ENCODE measurements around the gene HPX.

HPX gene

DNA sequence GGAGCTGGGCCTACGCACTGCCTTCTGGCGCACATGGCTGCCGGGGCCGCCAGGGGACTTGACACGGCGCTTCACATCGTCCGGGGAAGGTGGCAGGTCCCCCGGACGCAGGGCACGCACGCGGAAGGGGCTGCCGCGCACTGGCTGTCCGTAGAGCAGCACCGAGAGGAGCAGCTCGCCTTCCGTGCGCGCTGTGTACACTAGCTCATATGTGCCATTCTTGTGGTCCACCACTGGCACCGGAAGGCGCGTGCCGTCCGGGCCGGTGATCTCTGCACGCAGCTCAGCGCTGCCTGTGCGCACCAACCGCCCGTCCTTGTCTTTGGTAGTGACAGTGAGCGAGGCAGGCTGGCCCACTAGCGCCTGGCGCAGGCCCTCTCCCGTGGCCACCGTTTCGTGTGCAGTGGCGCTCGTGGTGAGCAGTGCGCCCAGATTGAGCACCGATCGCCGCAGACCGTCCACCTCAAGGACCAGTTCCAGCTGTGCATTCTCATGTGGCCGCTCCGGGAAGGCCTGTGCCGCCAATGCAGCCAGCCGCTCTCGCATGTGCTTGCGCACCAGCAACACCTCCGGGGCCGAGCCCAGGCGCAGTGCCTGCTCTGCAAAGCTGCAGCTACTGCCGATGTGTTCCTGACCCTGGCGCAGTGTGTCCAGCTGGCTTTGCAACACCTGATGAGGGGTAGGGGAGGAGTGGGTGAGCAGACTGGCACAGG, 15.7 kb upstream of the HPX start:
- TF ChIP-seq JUND (IDR thresholded peaks at IDR 0.05; ENCODE audit: low read depth): no peak
- DNase-seq (ENCODE audit: low read depth in 1 of 2, low spot score in 1 of 2): no peak
- in situ Hi-C loops (cut with HindIII; ENCODE audit: low pct_unique_long_range_greater_than_20kb, low sequenced_read_pairs): no loop called here

GRCh38 chr11:6455070-6455469, 14.3 kb upstream of the HPX start:
- TF ChIP-seq JUND (IDR thresholded peaks at IDR 0.05; ENCODE audit: low read depth): no peak
- DNase-seq (ENCODE audit: low read depth in 1 of 2, low spot score in 1 of 2): no peak
- in situ Hi-C loops (cut with HindIII; ENCODE audit: low pct_unique_long_range_greater_than_20kb, low sequenced_read_pairs): no loop called here

- no peak for TF ChIP-seq JUND (IDR thresholded peaks at IDR 0.05; ENCODE audit: low read depth)
- no peak for DNase-seq (ENCODE audit: low read depth in 1 of 2, low spot score in 1 of 2)
- in situ Hi-C loops (cut with HindIII; ENCODE audit: low pct_unique_long_range_greater_than_20kb, low sequenced_read_pairs): no loop called here
These were observed 12.4 kb upstream of the HPX start for GRCh38 chr11:6453152-6453551.

DNA sequence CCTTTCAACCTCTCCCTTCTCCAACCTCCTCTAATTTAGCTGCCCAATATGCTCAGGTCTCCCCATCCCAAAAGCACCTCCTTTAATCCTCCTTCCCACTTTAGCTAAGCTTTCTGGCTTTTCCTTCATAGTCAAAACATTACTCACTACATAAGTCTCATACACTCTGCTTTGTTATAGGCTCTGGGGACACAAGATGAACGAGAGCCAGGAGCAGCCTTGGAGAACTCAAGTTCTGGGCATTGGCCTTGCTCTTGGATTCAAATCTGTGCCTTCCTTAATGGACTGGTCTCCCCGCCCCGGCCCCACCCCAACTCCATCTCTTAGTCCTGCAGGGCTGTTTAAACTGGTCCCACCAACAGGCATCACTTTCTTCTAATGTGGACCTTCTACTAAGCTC, 11.4 kb upstream of the HPX start:
- DNase-seq (ENCODE audit: low read depth in 1 of 2, low spot score in 1 of 2): no peak
- in situ Hi-C loops (cut with HindIII; ENCODE audit: low pct_unique_long_range_greater_than_20kb, low sequenced_read_pairs): no loop called here
- no peak for TF ChIP-seq JUND (IDR thresholded peaks at IDR 0.05; ENCODE audit: low read depth)

DNA sequence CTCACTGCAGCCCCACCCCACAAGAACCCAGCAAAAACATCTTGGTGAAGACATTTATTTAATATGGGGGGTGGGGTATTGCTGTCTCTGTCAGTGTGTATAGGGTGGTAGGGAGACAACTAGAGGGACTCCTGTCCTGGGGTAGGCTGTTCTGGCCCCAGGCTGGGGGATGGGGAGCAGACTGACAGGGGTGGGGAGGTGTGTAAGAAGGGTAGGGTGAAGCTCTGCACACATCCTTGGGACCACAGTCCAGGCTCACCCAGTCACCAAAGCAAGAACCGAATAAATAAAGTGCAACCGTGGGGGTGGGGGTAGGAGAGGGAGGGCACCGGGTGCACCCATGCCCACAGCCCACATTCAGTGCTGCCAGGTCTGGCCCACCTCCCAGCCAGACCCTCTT, 7.8 kb upstream of the HPX start:
- no peak for DNase-seq (ENCODE audit: low read depth in 1 of 2, low spot score in 1 of 2)
- TF ChIP-seq JUND (IDR thresholded peaks at IDR 0.05; ENCODE audit: low read depth): no peak
- in situ Hi-C loops (cut with HindIII; ENCODE audit: low pct_unique_long_range_greater_than_20kb, low sequenced_read_pairs): no loop called here

- DNase-seq (ENCODE audit: low read depth in 1 of 2, low spot score in 1 of 2): peak; percentile 9 to 45
- in situ Hi-C loops (cut with HindIII; ENCODE audit: low pct_unique_long_range_greater_than_20kb, low sequenced_read_pairs): no loop called here
- no peak for TF ChIP-seq JUND (IDR thresholded peaks at IDR 0.05; ENCODE audit: low read depth)
These were observed 2.6 kb upstream of the HPX start for GRCh38 chr11:6443269-6444003.

- TF ChIP-seq JUND (IDR thresholded peaks at IDR 0.05; ENCODE audit: low read depth): no peak
- in situ Hi-C loops (cut with HindIII; ENCODE audit: low pct_unique_long_range_greater_than_20kb, low sequenced_read_pairs): no loop called here
- no peak for DNase-seq (ENCODE audit: low read depth in 1 of 2, low spot score in 1 of 2)
These were observed 1.7 kb upstream of the HPX start for GRCh38 chr11:6442441-6442840.

- DNase-seq (ENCODE audit: low read depth in 1 of 2, low spot score in 1 of 2): peak; percentile 44 to 71
- in situ Hi-C loops (cut with HindIII; ENCODE audit: low pct_unique_long_range_greater_than_20kb, low sequenced_read_pairs): no loop called here
- TF ChIP-seq JUND (IDR thresholded peaks at IDR 0.05; ENCODE audit: low read depth): no peak
These were observed 1.7 kb downstream of the HPX start for GRCh38 chr11:6438979-6439571.

GRCh38 chr11:6437993-6438392, 2.8 kb downstream of the HPX start:
- no peak for TF ChIP-seq JUND (IDR thresholded peaks at IDR 0.05; ENCODE audit: low read depth)
- DNase-seq (ENCODE audit: low read depth in 1 of 2, low spot score in 1 of 2): no peak
- in situ Hi-C loops (cut with HindIII; ENCODE audit: low pct_unique_long_range_greater_than_20kb, low sequenced_read_pairs): no loop called here

- in situ Hi-C loops (cut with HindIII; ENCODE audit: low pct_unique_long_range_greater_than_20kb, low sequenced_read_pairs): no loop called here
- no peak for DNase-seq (ENCODE audit: low read depth in 1 of 2, low spot score in 1 of 2)
- no peak for TF ChIP-seq JUND (IDR thresholded peaks at IDR 0.05; ENCODE audit: low read depth)
These were observed 3.4 kb downstream of the HPX start for GRCh38 chr11:6437423-6437822.

DNA sequence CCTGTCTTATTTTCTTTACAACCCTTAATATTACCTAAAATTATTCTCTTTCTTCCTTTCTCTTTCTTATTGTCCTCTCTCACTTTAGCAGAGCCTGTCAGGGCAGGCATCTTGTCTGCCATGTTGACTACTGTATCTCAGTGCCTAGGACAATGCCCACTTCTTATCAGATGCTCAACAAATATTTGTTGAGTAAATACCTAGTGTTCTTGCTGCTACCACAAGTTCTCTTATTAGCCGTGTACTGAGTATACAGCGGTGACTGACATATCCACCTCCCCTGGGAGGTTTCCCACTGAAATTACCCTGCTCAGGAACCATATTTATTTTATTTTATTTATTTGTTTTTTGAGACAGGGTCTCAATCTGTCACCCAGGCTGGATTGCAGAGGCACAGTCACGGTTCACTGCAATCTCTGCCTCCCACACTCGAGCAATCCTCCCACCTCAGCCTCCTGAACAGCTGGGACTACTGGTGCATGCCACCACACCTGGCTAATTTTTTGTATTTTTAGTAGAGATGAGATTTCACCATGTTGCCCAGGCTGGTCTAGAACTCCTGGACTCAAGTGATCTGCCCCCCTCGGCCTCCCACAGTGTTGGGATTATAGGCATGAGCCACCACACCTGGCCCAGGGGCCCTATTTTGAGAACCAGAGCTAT, 6.7 kb downstream of the HPX start:
- DNase-seq (ENCODE audit: low read depth in 1 of 2, low spot score in 1 of 2): peak in 1 of 2 experiments; percentile 35
- TF ChIP-seq JUND (IDR thresholded peaks at IDR 0.05; ENCODE audit: low read depth): no peak
- in situ Hi-C loops (cut with HindIII; ENCODE audit: low pct_unique_long_range_greater_than_20kb, low sequenced_read_pairs): no loop called here

DNA sequence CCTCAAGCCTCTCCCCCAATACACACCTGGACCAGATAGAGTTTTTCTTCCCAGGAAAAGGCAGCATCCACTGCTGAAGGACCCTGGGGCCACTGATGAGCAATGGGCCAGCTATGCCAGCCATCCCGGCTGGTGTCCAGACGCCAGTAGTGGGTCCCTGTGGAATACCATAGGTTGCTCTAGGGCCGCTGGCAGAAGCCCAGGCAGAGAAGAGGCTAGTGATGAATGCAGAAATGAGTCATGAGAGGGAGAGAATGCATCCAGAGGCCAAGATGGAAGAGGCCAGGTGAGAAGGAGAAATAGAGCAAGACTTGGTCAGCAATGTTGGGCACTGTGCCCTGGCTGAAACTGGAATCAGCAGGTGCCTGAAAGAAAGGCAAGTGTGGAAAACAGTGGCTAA, 8.9 kb downstream of the HPX start:
- no peak for DNase-seq (ENCODE audit: low read depth in 1 of 2, low spot score in 1 of 2)
- TF ChIP-seq JUND (IDR thresholded peaks at IDR 0.05; ENCODE audit: low read depth): no peak
- in situ Hi-C loops (cut with HindIII; ENCODE audit: low pct_unique_long_range_greater_than_20kb, low sequenced_read_pairs): no loop called here

- in situ Hi-C loops (cut with HindIII; ENCODE audit: low pct_unique_long_range_greater_than_20kb, low sequenced_read_pairs): no loop called here
- no peak for DNase-seq (ENCODE audit: low read depth in 1 of 2, low spot score in 1 of 2)
- no peak for TF ChIP-seq JUND (IDR thresholded peaks at IDR 0.05; ENCODE audit: low read depth)
These were observed 13.3 kb downstream of the HPX start for GRCh38 chr11:6427516-6427915.

Data from T47D (cell line).